ENCODE data around the gene LPA. TPM values are rescaled to one million over a fixed set of nuclear protein-coding genes. Genes with fewer than 3 reads are reported as not detected.

The LPA gene
- total RNA-seq, 3 donors from 2014 or later = 0.33 TPM; not detected in 2

DNA sequence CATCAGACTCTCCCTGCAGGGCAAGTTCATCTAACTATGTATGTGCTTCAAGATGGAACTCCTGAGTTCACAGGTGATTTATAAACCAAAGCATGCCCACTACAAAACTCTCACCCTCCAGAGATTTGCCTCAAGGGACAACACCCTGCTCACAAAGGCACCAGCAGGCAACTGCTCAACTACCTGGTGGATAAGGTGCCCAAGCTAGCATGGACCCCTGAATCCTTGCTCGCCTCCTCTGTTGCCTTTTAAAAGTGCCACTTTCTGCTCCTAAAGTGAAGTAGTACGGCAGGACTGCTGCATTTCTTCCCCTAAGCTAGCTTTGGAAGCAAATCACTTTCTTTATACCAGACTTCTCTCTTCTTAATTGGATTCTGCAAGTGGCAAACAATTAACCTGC, 1.2 kb downstream of the LPA start:
- Histone ChIP-seq H3K27ac (no peak overlapping the region), H3K36me3 (no peaks in the 10 kb centered on the region), H3K9me3 (peaks cover 0 to 5% of the 10 kb centered on the region in 2 donors), H3K4me1 (no peaks in the 10 kb centered on the region), H3K27me3 (no peaks in the 10 kb centered on the region), H3K4me3 (no peak overlapping the region)
- DNase-seq (ENCODE audit: low spot score in 2 of 2) = no peak
- TF ChIP-seq, protein P1, sequence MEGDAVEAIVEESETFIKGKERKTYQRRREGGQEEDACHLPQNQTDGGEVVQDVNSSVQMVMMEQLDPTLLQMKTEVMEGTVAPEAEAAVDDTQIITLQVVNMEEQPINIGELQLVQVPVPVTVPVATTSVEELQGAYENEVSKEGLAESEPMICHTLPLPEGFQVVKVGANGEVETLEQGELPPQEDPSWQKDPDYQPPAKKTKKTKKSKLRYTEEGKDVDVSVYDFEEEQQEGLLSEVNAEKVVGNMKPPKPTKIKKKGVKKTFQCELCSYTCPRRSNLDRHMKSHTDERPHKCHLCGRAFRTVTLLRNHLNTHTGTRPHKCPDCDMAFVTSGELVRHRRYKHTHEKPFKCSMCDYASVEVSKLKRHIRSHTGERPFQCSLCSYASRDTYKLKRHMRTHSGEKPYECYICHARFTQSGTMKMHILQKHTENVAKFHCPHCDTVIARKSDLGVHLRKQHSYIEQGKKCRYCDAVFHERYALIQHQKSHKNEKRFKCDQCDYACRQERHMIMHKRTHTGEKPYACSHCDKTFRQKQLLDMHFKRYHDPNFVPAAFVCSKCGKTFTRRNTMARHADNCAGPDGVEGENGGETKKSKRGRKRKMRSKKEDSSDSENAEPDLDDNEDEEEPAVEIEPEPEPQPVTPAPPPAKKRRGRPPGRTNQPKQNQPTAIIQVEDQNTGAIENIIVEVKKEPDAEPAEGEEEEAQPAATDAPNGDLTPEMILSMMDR (IDR thresholded peaks at IDR 0.05) = no peak
- no peak for TF ChIP-seq POLR2A (IDR thresholded peaks at IDR 0.05)
- TF ChIP-seq POLR2AphosphoS5 (IDR thresholded peaks at IDR 0.05) = no peak
- intact Hi-C loops (cut with DNase I; ENCODE audit: low total_unique reads) = no loop called here

DNA sequence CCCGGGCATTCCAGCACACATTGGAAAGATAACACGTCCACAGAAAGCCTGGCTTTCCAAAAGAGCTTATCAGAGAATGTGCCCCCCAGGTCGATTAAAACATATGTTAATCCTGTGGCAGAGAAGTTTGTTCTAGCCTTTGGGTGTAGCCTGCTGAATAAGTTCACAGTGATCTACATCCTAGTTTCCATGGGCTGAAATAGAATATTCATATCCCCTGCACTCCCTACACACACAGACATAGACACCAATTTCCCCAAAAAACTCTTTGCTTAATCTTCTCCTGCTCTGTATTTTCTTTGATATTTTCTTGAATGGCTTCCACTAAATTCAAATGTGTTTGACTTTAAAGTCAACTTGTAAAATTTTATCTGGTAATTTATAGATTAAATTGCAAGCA, 1.6 kb downstream of the LPA start:
- H3K9me3 ChIP-seq = peaks cover 0 to 9% of the 10 kb centered on the region in 2 donors
- H3K27me3 ChIP-seq = no peaks in the 10 kb centered on the region
- no peak overlapping the region for H3K27ac ChIP-seq
- H3K36me3 ChIP-seq = no peaks in the 10 kb centered on the region
- no peaks in the 10 kb centered on the region for H3K4me1 ChIP-seq
- TF ChIP-seq POLR2A (IDR thresholded peaks at IDR 0.05) (no peak), POLR2AphosphoS5 (IDR thresholded peaks at IDR 0.05) (no peak)
- TF ChIP-seq, protein P1 (IDR thresholded peaks at IDR 0.05) = no peak
- DNase-seq (ENCODE audit: low spot score in 2 of 2) = no peak
- no peak overlapping the region for H3K4me3 ChIP-seq
- intact Hi-C loops (cut with DNase I; ENCODE audit: low total_unique reads) = no loop called here

DNA sequence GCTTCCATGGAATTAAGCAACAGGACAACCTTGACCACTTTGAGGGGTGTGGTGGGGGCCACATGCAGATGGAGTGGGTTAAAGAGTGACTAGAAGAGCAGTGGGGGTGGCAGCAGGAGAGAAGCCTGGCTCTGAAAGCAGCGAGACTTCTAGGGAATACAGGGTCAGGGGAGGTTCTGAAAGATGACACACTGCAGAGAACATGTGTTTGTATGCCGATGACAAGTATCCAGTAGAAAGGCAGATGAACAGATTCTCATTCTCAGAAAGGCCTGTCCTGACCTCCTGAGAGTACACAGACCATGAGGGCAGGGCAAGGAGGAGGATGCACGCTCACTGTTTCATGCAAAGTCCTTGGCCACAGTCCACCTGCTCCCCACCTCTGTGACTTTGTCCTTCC, 2.9 kb downstream of the LPA start:
- Histone ChIP-seq H3K4me3 (no peak overlapping the region), H3K27ac (no peak overlapping the region), H3K36me3 (no peaks in the 10 kb centered on the region), H3K4me1 (no peaks in the 10 kb centered on the region), H3K27me3 (no peaks in the 10 kb centered on the region), H3K9me3 (peaks cover 0 to 21% of the 10 kb centered on the region in 2 donors)
- intact Hi-C loops (cut with DNase I; ENCODE audit: low total_unique reads) = no loop called here
- TF ChIP-seq, protein P1 (IDR thresholded peaks at IDR 0.05) = no peak
- TF ChIP-seq POLR2A (IDR thresholded peaks at IDR 0.05) = no peak
- no peak for TF ChIP-seq POLR2AphosphoS5 (IDR thresholded peaks at IDR 0.05)
- DNase-seq (ENCODE audit: low spot score in 2 of 2) = no peak

DNA sequence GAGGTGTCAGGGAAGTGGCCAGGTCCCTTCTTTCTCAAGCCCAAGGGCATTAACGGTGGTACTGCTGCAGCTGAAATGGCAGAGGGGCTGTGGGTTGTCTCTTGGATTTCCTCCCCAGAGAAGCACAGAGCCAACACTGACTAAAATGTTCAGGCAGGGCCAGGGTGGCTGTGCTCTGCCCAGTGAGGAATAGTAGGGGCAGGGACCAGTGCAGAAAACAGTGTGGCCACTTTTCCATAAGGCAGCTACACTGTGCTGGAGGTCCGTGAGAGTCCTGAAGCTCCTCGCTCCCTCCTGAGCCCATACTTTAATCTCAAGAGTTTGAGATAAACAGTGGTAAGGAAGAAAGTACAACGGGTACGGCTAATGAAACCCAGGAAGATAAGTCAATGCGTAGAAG, 4.5 kb downstream of the LPA start:
- Histone ChIP-seq H3K4me3 (no peak overlapping the region), H3K9me3 (peaks cover 0 to 30% of the 10 kb centered on the region in 2 donors), H3K4me1 (no peaks in the 10 kb centered on the region), H3K27ac (no peak overlapping the region), H3K36me3 (no peaks in the 10 kb centered on the region), H3K27me3 (no peaks in the 10 kb centered on the region)
- intact Hi-C loops (cut with DNase I; ENCODE audit: low total_unique reads) = no loop called here
- no peak for DNase-seq (ENCODE audit: low spot score in 2 of 2)
- TF ChIP-seq POLR2A (IDR thresholded peaks at IDR 0.05) (no peak), POLR2AphosphoS5 (IDR thresholded peaks at IDR 0.05) (no peak)
- TF ChIP-seq, protein P1 (IDR thresholded peaks at IDR 0.05) = no peak

DNA sequence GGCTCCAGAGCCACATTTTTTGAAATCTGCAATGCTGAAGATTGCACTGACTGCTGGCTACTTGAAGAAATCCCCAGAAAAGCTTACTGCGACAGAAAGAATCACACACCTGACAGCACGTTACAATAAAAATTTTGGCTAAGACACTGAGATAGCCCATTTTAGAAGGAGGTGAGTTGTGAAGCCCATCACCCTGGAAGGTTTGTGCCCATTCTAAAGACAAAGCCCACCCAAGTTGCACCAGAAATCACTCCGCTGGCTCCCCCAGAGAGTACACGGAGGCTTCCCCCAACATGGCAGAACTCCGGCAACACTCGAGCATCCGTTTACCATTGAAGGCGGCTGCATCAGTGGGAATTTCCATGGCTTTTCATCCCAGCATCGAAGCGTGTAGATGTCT, 29.4 kb downstream of the LPA start:
- Histone ChIP-seq H3K9me3 (peaks cover 0 to 6% of the 10 kb centered on the region in 2 donors), H3K27ac (no peak overlapping the region), H3K27me3 (no peaks in the 10 kb centered on the region), H3K36me3 (no peaks in the 10 kb centered on the region), H3K4me3 (no peak overlapping the region), H3K4me1 (no peaks in the 10 kb centered on the region)
- peak in 1 of 2 donors; percentile 27 for DNase-seq (ENCODE audit: low spot score in 2 of 2)
- TF ChIP-seq, protein P1 (IDR thresholded peaks at IDR 0.05) = no peak
- TF ChIP-seq POLR2AphosphoS5 (IDR thresholded peaks at IDR 0.05) (no peak), POLR2A (IDR thresholded peaks at IDR 0.05) (no peak)
- intact Hi-C loops (cut with DNase I; ENCODE audit: low total_unique reads) = no loop called here
